ENCODE results near the gene HNRNPUL1. TPM values are rescaled to one million over a fixed set of nuclear protein-coding genes. Genes with fewer than 3 reads are reported as not detected.

Gene HNRNPUL1
- total and polyA plus RNA-seq, 9 of the 15 experiments (the other 6 are each of a cell fraction or from before 2014, with no cell fraction given) = 7.3 to 211 (median 85.0) TPM

DNA sequence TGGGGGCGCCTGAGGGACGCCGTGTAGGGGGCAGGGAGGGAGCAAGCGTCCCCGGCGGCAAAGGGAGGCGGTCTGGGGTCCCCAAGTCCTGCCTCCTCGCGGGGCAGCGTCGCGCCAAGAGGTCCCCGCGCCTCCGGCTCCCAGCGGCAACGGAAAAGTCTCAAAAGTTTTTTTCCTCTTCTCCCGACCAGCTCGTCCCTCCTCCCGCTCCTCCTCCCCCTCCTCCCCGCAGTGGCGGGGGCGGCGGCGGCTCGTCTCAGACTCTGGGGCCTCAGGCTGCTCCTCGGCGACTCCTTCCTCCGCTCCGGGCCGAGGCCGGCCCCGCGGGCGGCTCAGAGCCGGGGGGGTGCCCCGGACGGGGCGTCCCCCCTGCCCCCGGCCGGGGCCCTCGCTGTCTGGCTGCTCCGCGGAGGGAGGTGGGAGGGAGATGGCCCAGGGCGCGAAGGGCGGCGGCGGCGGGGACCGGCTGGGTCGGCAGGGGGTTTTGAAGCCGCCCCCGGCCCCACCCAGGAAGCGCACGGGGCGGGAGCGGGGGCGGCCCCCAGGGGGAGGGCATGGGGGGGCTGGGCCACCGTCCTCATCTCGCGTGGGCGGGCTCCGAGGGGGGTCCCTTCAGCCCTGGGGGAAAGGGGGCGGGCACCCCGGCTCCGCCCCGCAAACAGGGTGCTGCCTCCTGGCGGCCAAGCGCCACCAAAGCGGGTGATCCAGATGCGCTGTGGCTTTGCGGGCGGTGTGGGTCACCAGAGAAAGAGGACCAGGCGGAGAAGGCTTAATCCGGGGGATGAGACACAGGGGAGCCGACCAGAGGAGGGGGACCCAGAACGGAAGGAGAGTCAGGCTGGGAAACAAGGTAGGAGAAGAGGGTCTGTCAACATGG lies 89.5 kb downstream of the HNRNPUL1 start, which contains the start of gene TGFB1 (continued):
- TF ChIP-seq CCNT2 (IDR thresholded peaks at IDR 0.05; ENCODE audit: borderline replicate concordance, extremely low read depth, insufficient read length, low read depth, low read length) = peak; percentile 94
- peak; percentile 47 for TF ChIP-seq NEUROD1 (IDR thresholded peaks at IDR 0.05; ENCODE audit: borderline replicate concordance, low read depth, low read length, partially characterized antibody)
- no peak for TF ChIP-seq ZNF583 (CRISPR knock-in tag; IDR thresholded peaks at IDR 0.05)
- TF ChIP-seq CEBPG (CRISPR knock-in tag; IDR thresholded peaks at IDR 0.05) = no peak
- TF ChIP-seq CEBPG (tag; conservative IDR thresholded peaks at IDR 0.05 in 1 of 2, IDR thresholded peaks at IDR 0.05 in 1 of 2) = no peak
- TF ChIP-seq TBP (optimal IDR thresholded peaks at IDR 0.05; ENCODE audit: low read depth, low read length) = peak; percentile 51
- TF ChIP-seq TFAM (CRISPR knock-in tag; conservative IDR thresholded peaks at IDR 0.05) = no peak
- peak; percentile 45; the same call in 1 of the 2 replicates for TF ChIP-seq TOE1 (IDR thresholded peaks at IDR 0.05; ENCODE audit: borderline replicate concordance)
- TF ChIP-seq TOE1 (CRISPR knock-in tag; IDR thresholded peaks at IDR 0.05; ENCODE audit: borderline replicate concordance, low read depth) = no peak
- TF ChIP-seq, protein P1, sequence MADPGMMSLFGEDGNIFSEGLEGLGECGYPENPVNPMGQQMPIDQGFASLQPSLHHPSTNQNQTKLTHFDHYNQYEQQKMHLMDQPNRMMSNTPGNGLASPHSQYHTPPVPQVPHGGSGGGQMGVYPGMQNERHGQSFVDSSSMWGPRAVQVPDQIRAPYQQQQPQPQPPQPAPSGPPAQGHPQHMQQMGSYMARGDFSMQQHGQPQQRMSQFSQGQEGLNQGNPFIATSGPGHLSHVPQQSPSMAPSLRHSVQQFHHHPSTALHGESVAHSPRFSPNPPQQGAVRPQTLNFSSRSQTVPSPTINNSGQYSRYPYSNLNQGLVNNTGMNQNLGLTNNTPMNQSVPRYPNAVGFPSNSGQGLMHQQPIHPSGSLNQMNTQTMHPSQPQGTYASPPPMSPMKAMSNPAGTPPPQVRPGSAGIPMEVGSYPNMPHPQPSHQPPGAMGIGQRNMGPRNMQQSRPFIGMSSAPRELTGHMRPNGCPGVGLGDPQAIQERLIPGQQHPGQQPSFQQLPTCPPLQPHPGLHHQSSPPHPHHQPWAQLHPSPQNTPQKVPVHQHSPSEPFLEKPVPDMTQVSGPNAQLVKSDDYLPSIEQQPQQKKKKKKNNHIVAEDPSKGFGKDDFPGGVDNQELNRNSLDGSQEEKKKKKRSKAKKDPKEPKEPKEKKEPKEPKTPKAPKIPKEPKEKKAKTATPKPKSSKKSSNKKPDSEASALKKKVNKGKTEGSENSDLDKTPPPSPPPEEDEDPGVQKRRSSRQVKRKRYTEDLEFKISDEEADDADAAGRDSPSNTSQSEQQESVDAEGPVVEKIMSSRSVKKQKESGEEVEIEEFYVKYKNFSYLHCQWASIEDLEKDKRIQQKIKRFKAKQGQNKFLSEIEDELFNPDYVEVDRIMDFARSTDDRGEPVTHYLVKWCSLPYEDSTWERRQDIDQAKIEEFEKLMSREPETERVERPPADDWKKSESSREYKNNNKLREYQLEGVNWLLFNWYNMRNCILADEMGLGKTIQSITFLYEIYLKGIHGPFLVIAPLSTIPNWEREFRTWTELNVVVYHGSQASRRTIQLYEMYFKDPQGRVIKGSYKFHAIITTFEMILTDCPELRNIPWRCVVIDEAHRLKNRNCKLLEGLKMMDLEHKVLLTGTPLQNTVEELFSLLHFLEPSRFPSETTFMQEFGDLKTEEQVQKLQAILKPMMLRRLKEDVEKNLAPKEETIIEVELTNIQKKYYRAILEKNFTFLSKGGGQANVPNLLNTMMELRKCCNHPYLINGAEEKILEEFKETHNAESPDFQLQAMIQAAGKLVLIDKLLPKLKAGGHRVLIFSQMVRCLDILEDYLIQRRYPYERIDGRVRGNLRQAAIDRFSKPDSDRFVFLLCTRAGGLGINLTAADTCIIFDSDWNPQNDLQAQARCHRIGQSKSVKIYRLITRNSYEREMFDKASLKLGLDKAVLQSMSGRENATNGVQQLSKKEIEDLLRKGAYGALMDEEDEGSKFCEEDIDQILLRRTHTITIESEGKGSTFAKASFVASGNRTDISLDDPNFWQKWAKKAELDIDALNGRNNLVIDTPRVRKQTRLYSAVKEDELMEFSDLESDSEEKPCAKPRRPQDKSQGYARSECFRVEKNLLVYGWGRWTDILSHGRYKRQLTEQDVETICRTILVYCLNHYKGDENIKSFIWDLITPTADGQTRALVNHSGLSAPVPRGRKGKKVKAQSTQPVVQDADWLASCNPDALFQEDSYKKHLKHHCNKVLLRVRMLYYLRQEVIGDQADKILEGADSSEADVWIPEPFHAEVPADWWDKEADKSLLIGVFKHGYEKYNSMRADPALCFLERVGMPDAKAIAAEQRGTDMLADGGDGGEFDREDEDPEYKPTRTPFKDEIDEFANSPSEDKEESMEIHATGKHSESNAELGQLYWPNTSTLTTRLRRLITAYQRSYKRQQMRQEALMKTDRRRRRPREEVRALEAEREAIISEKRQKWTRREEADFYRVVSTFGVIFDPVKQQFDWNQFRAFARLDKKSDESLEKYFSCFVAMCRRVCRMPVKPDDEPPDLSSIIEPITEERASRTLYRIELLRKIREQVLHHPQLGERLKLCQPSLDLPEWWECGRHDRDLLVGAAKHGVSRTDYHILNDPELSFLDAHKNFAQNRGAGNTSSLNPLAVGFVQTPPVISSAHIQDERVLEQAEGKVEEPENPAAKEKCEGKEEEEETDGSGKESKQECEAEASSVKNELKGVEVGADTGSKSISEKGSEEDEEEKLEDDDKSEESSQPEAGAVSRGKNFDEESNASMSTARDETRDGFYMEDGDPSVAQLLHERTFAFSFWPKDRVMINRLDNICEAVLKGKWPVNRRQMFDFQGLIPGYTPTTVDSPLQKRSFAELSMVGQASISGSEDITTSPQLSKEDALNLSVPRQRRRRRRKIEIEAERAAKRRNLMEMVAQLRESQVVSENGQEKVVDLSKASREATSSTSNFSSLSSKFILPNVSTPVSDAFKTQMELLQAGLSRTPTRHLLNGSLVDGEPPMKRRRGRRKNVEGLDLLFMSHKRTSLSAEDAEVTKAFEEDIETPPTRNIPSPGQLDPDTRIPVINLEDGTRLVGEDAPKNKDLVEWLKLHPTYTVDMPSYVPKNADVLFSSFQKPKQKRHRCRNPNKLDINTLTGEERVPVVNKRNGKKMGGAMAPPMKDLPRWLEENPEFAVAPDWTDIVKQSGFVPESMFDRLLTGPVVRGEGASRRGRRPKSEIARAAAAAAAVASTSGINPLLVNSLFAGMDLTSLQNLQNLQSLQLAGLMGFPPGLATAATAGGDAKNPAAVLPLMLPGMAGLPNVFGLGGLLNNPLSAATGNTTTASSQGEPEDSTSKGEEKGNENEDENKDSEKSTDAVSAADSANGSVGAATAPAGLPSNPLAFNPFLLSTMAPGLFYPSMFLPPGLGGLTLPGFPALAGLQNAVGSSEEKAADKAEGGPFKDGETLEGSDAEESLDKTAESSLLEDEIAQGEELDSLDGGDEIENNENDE (IDR thresholded peaks at IDR 0.05; ENCODE audit: low read depth, low read length) = no peak
- TF ChIP-seq FOS (IDR thresholded peaks at IDR 0.05; ENCODE audit: extremely low read depth, insufficient read length) = no peak
- TF ChIP-seq ZC3H11A (IDR thresholded peaks at IDR 0.05; ENCODE audit: low read depth, low read length) = no peak
- TF ChIP-seq CTBP1 (IDR thresholded peaks at IDR 0.05; ENCODE audit: borderline replicate concordance) = no peak
- TF ChIP-seq SIX5 (IDR thresholded peaks at IDR 0.05; ENCODE audit: borderline replicate concordance in 1 of 2, insufficient read depth in 1 of 2, low read depth in 1 of 2, low read length in 2 of 2) = no peak
- TF ChIP-seq COPS2 (conservative IDR thresholded peaks at IDR 0.05) = no peak

Data from K562 (cell line).